SK-N-SH (cell line): ENCODE results near the gene AREL1.

Experiments
- EP300 ChIP-seq, 2 experiments: IDR thresholded peaks; 2 replicates each; pipeline versions ENCODE4 v1.4.0 to v1.6.1; 2012; ENCODE audit warnings: borderline replicate concordance in 1 of 2, low read depth in 1 of 2, low read length in 1 of 2
- NRF1 ChIP-seq: IDR thresholded peaks from 2 replicates; pipeline ENCODE4 v1.6.1; 2012; ENCODE audit warnings: low read depth, mild to moderate bottlenecking, low read length
- POLR2AphosphoS5 ChIP-seq: IDR thresholded peaks from 2 replicates; pipeline ENCODE4 v1.6.1; 2012; ENCODE audit warnings: low read depth, low read length
- RAD21 ChIP-seq: IDR thresholded peaks from 2 replicates; pipeline ENCODE4 v1.6.1; 2012; ENCODE audit warnings: mild to moderate bottlenecking, low read length
- RCOR1 ChIP-seq: fragments of 150-350 bp; IDR thresholded peaks from 2 replicates; pipeline ENCODE4 v1.6.1; 2017; ENCODE audit warnings: antibody characterized with exemption, low read length
- REST ChIP-seq: IDR thresholded peaks from 2 replicates; pipeline ENCODE4 v1.6.1; 2012; ENCODE audit warnings: mild to moderate bottlenecking, low read depth, low read length, moderate library complexity
- TEAD4 ChIP-seq: IDR thresholded peaks from 2 replicates; pipeline ENCODE4 v1.4.0; 2012; ENCODE audit warnings: mild to moderate bottlenecking, borderline replicate concordance; ENCODE audit not compliant: insufficient read depth
- USF1 ChIP-seq: IDR thresholded peaks from 2 replicates; pipeline ENCODE4 v1.4.0; 2012; ENCODE audit warnings: low read depth, borderline replicate concordance
- USF2 ChIP-seq: fragments of 150-350 bp; IDR thresholded peaks from 2 replicates; pipeline ENCODE4 v1.6.1; 2017; ENCODE audit warnings: antibody characterized with exemption, low read length, low read depth, borderline replicate concordance
- YY1 ChIP-seq: IDR thresholded peaks from 2 replicates; pipeline ENCODE4 v1.4.0; 2012; ENCODE audit warnings: low read depth, mild to moderate bottlenecking
- TF ChIP-seq, protein P1 (sequence below): fragments of 150-350 bp; IDR thresholded peaks from 2 replicates; pipeline ENCODE4 v1.6.1; 2016; ENCODE audit warnings: mild to moderate bottlenecking, low read depth, low read length
- TF ChIP-seq, protein P2 (sequence below): fragments of 200-600 bp; sonication (generic); IDR thresholded peaks from 2 replicates; pipeline ENCODE4 v1.6.1; 2017; ENCODE audit warnings: antibody characterized with exemption, mild to moderate bottlenecking, moderate library complexity

DNA sequence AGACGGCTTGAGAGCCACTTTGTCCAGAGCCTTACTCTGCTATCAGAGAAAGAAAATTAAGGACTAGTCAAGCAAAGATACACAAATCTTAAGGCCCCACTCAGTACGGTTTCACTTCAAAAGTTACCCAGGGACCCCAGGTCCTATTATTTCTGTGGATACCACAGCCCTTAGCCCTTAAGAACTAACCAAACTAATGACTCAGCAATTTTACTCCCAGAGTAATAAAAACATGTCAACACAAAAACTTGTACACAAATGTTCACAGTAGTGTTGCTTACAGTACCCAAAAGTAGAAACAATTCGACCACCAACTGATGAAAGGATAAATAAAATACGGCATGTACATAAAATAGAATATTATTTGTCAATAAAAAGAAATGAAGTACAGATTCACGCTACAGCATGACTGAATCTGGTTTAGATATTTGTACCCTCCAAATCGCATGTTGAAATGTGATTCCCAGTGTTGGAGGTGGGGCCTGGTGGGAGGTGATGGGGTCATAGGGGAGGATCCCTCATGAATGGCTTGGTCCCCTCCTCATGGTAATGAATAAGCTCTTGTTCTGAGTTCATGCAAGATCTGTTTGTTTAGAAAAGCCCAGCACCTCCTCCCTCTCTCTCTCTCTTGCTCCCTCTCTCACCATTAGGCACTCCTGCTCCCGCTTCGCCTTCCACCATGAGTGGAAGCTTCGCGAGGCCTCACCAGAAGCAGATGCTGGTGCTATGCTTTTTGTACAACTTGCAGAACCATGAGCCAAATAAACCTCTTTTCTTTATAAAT, 30.5 kb downstream of the AREL1 start:
- TF ChIP-seq, protein P1, sequence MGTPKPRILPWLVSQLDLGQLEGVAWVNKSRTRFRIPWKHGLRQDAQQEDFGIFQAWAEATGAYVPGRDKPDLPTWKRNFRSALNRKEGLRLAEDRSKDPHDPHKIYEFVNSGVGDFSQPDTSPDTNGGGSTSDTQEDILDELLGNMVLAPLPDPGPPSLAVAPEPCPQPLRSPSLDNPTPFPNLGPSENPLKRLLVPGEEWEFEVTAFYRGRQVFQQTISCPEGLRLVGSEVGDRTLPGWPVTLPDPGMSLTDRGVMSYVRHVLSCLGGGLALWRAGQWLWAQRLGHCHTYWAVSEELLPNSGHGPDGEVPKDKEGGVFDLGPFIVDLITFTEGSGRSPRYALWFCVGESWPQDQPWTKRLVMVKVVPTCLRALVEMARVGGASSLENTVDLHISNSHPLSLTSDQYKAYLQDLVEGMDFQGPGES: no peak
- TF ChIP-seq EP300 (IDR thresholded peaks at IDR 0.05; ENCODE audit: borderline replicate concordance in 1 of 2, low read depth in 1 of 2, low read length in 1 of 2) (no peak), TEAD4 (no peak), USF1 (no peak), RCOR1 (no peak), YY1 (no peak), POLR2AphosphoS5 (no peak), RAD21 (no peak), REST (no peak), NRF1 (no peak), USF2 (no peak)
- TF ChIP-seq, protein P2, sequence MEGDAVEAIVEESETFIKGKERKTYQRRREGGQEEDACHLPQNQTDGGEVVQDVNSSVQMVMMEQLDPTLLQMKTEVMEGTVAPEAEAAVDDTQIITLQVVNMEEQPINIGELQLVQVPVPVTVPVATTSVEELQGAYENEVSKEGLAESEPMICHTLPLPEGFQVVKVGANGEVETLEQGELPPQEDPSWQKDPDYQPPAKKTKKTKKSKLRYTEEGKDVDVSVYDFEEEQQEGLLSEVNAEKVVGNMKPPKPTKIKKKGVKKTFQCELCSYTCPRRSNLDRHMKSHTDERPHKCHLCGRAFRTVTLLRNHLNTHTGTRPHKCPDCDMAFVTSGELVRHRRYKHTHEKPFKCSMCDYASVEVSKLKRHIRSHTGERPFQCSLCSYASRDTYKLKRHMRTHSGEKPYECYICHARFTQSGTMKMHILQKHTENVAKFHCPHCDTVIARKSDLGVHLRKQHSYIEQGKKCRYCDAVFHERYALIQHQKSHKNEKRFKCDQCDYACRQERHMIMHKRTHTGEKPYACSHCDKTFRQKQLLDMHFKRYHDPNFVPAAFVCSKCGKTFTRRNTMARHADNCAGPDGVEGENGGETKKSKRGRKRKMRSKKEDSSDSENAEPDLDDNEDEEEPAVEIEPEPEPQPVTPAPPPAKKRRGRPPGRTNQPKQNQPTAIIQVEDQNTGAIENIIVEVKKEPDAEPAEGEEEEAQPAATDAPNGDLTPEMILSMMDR: no peak
